Endothelial cell of umbilical vein (primary cell): ENCODE measurements around the gene CLPX.

Source experiments
- EZH2 ChIP-seq: IDR thresholded peaks from 2 replicates; pipeline ENCODE4 v1.6.1; 2012; ENCODE audit warnings: borderline replicate concordance, low read depth, mild to moderate bottlenecking, moderate library complexity, low read length, inconsistent platforms; ENCODE audit not compliant: severe bottlenecking
- MYC ChIP-seq: IDR thresholded peaks from one replicate; pipeline ENCODE4 v1.6.1; 2011; ENCODE audit warnings: mild to moderate bottlenecking, low read depth, low read length
- TF ChIP-seq, protein P1 (sequence below), 2 donors: IDR thresholded peaks; 1 replicate in 1 of 2; 2 replicates in 1 of 2; pipeline ENCODE4 v1.5.1; 2011; ENCODE audit warnings: low read length in 2 of 2, mild to moderate bottlenecking in 2 of 2, moderate library complexity in 2 of 2, control low read depth in 1 of 2, inconsistent platforms in 1 of 2, low read depth in 1 of 2; ENCODE audit not compliant: insufficient read depth in 1 of 2; ENCODE audit errors: extremely low read depth in 1 of 2
- TF ChIP-seq, protein P2 (sequence below): IDR thresholded peaks from 2 replicates; pipeline ENCODE4 v1.6.1; 2011; ENCODE audit not compliant: insufficient read depth, insufficient read length

DNA sequence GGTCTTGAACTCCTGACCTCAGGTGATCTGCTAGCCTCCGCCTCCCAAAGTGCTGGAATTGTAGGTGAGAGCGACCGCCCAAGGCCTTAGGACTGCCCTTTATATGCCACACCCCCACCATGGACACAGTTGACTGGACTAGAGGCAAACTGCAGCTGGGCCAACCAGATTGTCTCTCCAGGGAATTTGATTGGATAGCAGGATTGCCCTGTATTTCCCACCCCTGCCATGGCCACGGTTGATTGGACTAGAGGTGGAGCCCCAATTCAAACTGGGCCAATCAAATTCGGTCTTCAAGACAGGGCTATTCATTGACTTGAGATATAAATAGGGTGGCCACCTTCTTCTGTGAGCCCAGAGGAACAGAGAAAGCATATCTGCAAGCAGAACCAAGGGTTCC lies 6.9 kb upstream of the CLPX start:
- TF ChIP-seq, protein P1, sequence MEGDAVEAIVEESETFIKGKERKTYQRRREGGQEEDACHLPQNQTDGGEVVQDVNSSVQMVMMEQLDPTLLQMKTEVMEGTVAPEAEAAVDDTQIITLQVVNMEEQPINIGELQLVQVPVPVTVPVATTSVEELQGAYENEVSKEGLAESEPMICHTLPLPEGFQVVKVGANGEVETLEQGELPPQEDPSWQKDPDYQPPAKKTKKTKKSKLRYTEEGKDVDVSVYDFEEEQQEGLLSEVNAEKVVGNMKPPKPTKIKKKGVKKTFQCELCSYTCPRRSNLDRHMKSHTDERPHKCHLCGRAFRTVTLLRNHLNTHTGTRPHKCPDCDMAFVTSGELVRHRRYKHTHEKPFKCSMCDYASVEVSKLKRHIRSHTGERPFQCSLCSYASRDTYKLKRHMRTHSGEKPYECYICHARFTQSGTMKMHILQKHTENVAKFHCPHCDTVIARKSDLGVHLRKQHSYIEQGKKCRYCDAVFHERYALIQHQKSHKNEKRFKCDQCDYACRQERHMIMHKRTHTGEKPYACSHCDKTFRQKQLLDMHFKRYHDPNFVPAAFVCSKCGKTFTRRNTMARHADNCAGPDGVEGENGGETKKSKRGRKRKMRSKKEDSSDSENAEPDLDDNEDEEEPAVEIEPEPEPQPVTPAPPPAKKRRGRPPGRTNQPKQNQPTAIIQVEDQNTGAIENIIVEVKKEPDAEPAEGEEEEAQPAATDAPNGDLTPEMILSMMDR (IDR thresholded peaks at IDR 0.05; ENCODE audit: extremely low read depth in 1 of 2, insufficient read depth in 1 of 2, low read depth in 1 of 2, low read length in 2 of 2) = no peak
- TF ChIP-seq, protein P2, sequence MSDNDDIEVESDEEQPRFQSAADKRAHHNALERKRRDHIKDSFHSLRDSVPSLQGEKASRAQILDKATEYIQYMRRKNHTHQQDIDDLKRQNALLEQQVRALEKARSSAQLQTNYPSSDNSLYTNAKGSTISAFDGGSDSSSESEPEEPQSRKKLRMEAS = no peak
- TF ChIP-seq EZH2 = no peak
- no peak for TF ChIP-seq MYC
